ENCODE data around the gene C1orf116.

Gene C1orf116

DNA sequence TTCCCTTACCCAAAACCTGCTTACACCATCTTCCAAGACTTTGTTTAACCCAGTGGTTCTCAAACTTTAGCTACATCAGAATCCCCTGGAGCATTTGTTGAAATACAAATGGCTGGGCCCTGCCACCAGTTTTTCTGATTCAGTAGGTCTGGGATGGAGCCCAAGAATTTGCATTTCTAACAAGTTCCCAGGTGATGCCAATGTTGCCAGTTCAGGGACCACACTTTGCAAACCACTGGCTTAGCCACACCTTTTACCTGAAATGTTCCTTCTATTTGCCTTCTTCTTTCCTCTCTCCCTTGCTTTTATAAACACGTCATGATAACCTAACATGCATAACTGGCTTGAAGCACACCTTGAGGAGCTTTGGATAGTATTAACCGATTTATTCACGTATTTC, 46.2 kb downstream of the C1orf116 start:
- DNase-seq = no peak

DNA sequence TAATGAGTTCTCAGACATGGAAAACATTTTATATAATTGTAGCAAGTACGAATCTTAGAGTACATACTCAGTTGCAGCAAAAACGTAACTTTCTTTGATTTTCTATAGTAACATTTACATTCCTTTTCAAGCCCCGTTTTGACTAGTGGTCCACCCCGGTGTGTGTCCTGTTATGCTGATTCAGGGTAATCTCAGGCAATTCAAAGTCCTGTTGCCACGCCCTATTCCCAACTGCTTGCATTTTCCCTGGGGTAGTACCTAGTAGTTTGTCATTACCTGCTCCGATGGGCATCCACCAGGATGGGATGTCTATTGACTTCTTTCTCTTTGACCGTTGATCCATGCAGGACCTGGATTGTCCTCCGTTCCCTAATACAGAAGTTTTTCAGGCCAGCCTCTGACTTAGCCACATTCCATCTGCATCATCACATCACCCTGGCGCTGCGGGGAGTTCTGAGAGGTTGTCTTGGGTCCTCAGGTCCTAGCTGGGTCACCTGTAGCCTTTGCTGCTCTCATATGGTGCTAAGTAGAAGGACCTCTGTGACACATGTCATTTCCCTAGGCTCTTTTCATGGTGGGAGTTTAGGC, 47.3 kb downstream of the C1orf116 start:
- DNase-seq = no peak

DNA sequence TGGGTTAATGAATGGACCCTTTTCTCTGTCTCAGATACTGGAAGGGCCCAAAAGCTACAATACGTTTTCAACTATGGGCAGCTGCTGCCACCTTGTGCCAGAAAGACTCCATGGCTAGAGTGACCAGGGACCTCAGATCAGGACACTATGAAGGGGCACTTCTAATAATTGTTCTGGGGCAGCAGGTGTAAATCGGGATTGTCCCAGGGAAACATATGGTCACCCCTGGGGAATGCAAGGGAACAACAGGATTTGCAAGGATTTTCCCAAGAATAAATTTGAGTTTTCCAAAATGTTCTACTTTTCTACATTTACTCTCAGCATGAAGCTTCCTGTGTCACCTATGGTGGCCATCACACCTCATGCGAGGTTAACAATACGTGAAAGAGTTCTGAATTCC, 50.3 kb downstream of the C1orf116 start:
- DNase-seq = peak; percentile 49

GRCh38 chr1:206979379-206980043, 53.0 kb downstream of the C1orf116 start:
- DNase-seq = no peak

DNA sequence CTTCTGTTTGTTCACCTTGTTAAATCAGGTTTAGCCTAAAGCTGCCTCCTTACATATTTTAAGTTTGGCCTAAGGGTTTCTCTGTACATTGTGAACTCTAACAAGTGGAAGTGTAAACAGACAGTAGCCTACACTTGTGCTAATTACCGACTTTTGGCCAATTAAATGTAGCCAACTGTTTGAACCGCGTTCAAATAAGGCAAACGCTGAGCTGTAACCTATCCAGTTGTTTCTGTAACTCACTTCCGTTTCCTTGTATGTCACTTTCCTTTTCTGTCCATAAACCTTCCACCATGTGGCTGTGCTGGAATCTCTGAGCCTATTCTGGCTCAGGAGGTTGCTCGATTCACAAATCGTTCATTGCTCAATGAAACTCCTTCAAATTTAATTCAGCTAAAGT, 54.3 kb downstream of the C1orf116 start:
- DNase-seq = no peak

DNA sequence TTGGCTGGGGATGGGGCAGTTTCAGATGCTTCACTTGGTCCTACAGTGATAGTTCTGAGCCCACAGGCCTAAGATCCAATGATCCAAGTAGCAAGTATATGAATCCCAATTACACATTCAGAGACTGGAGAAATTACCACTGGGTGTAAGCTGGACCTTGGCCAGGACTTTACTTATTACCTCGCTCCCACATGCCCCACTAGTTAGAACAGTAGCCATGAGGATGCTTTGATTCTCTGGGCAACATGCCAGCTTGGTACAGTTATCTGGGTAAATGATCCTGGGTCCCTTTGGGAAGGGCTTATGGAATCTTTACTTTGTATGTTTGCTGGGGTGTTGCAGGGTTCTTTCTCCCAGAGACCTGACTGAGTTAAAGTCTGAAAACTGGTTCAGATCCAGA, 57.2 kb downstream of the C1orf116 start:
- no peak for DNase-seq

- DNase-seq = no peak
Observed at GRCh38 chr1:206974140-206974539, 58.4 kb downstream of the C1orf116 start.

DNA sequence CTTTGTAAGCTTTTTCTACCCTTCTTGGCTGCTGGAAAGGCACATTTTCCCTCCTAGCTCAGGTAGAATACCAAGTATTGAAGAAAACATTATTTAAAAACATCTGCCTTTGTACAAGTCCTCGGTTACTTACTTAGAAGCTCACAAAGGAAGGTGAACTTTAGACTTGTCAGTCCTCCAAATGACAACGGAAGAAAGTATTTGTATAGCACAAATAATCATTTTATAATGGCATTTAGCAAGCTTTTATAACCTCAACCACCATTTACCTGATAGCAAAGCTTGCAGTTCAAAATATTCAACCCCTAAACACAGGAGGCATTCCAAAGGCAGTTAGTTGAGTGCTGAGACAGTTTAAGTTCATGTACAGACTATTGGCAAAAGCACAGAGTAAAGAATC, 59.8 kb downstream of the C1orf116 start:
- DNase-seq = no peak

DNA sequence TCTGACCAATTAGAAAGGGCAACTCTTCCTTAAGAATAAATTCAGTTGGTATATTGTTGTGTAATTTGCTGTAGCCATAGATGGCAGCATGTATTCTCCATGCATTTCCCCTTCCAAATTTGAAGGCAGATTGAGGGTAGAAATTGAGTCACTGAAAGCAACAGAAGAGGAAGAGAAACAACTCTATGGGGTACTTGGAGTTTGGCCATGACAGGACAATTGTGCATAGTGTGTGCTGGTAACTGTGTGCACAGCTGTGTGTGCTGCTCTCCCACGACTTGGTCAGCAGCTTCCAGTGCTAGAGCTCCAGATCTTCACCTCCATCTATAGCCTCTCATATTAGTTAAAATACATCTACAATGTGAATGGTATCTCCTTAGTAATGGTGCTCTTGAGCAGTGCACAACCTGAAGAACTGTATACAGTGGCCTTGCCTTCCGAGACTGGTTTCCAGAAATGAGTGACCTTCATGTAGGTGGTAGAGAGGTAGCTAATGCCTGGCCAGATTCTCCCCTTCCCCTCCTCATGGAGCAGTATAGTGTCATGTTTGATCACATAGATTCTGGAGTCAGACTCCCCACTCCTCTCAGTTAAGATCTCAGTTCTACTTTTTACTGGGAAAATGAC, 61.4 kb downstream of the C1orf116 start:
- DNase-seq = no peak

GRCh38 chr1:206970446-206970845, 62.1 kb downstream of the C1orf116 start, which contains the start of gene FCAMR:
FCAMR (minus strand) TSS chr1:206970460; CDS start chr1:206970125, 335 bp downstream.
- DNase-seq = no peak

DNA sequence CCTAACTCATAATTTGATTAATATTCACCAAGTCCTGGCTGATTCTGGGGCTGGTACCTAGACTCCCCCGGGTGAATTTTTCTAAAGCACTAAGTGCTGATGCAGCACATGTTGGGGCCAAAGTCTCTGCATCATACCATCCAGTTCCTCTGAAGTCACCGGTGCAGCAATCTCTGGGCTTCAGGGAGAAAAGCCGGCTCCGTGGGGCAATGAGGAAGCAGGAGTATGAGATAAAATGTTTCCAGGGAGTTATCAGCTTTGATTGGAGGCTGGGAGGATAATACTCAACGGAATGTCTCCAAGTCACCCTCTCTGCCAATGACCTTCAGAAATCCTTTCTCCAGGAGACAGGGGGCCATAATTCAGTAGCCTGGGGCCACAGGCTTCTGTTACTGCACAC, 63.5 kb downstream of the C1orf116 start:
- no peak for DNase-seq
